GM12801 (cell line): ENCODE results near the gene KLHDC7A.

ENCODE experiments used
- TF ChIP-seq, protein P1 (sequence below): IDR thresholded peaks from one replicate; pipeline ENCODE4 v1.5.1; 2011; ENCODE audit warnings: control low read depth; ENCODE audit not compliant: insufficient read length; ENCODE audit errors: extremely low read depth

The KLHDC7A gene

GRCh38 chr1:18475234-18475905, 5.4 kb upstream of the KLHDC7A start:
- TF ChIP-seq, protein P1, sequence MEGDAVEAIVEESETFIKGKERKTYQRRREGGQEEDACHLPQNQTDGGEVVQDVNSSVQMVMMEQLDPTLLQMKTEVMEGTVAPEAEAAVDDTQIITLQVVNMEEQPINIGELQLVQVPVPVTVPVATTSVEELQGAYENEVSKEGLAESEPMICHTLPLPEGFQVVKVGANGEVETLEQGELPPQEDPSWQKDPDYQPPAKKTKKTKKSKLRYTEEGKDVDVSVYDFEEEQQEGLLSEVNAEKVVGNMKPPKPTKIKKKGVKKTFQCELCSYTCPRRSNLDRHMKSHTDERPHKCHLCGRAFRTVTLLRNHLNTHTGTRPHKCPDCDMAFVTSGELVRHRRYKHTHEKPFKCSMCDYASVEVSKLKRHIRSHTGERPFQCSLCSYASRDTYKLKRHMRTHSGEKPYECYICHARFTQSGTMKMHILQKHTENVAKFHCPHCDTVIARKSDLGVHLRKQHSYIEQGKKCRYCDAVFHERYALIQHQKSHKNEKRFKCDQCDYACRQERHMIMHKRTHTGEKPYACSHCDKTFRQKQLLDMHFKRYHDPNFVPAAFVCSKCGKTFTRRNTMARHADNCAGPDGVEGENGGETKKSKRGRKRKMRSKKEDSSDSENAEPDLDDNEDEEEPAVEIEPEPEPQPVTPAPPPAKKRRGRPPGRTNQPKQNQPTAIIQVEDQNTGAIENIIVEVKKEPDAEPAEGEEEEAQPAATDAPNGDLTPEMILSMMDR: no peak

- TF ChIP-seq, protein P1: no peak
Measured at GRCh38 chr1:18479454-18479853, 1.3 kb upstream of the KLHDC7A start.

DNA sequence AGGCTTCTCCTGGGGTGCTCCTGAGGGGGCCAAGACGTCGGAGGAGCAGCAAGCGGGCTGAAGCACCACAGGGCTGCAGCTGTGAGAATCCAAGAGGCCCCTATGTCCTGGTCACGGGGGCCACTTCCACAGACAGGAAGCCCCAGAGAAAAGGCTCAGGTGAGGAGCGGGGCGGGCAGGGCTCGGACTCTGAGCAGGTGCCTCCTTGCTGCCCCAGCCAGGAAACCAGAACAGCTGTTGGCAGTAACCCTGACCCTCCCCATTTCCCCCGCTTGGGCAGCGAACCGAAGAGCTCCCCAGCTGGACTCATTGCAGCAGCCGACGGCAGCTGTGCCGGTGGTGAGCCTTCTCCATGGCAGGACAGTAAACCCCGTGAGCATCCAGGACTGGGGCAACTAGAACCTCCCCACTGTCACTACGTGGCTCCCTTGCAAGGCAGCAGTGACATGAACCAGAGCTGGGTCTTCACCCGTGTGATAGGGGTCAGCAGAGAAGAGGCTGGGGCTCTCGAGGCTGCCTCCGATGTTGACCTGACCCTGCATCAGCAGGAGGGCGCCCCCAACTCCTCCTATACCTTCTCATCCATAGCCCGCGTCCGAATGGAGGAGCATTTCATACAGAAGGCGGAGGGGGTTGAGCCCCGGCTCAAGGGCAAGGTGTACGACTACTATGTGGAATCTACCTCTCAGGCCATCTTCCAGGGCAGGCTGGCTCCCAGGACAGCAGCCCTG, 625 bp downstream of the KLHDC7A start:
- TF ChIP-seq, protein P1: no peak

DNA sequence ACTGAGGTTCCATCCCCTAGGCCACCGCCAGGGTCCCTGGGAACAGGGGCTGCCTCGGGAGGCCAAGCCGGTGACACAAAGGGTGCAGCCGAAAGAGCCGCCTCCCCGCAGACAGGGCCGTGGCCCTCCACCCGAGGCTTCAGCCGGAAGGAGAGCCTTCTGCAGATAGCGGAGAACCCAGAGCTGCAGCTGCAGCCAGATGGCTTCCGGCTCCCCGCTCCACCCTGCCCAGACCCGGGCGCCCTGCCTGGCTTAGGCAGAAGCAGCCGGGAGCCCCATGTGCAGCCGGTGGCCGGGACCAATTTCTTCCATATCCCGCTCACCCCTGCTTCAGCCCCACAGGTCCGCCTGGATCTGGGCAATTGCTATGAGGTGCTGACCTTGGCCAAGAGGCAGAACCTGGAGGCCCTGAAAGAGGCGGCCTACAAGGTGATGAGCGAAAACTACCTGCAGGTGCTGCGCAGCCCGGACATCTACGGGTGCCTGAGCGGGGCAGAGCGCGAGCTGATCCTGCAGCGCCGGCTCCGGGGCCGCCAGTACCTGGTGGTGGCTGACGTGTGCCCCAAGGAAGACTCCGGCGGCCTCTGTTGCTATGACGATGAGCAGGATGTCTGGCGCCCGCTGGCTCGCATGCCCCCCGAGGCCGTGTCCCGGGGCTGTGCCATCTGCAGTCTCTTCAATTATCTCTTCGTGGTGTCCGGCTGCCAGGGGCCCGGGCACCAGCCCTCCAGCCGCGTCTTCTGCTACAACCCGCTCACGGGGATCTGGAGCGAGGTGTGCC, 1.4 kb downstream of the KLHDC7A start:
- TF ChIP-seq, protein P1: no peak

GRCh38 chr1:18482721-18483425, 2.1 kb downstream of the KLHDC7A start:
- TF ChIP-seq, protein P1: no peak

GRCh38 chr1:18484276-18484675, 3.5 kb downstream of the KLHDC7A start:
- TF ChIP-seq, protein P1: no peak

DNA sequence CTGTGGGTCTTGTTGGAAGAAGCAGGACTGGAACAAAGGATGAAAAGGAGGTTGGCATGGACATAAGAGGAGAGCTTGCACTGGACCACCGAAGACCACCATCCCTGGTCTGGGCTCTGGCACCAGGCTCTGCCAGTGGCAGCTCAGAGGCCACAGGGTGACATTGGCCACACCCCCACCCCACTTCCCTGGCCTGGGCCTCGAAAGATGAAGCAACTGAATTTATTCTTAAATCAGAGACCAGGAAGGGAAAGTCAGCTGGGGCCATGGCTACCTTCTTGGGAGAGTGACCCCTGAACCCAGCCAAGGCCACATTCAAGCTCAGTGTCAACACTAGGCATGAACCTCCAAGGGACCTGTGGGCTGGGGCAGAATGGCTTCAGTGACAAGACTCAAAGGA, 4.0 kb downstream of the KLHDC7A start:
- TF ChIP-seq, protein P1: no peak
